ENCODE data around the gene IZUMO4.
A peak's percentile ranks its signal among the peaks of the same experiment; 100 is the strongest.
"Not testable (repeated sequence)": the region's sequence is repeated elsewhere in the genome, so short reads cannot be mapped to it uniquely, and the experiment has no call there.

The IZUMO4 gene

GRCh38 chr19:2081873-2082810 is 14.6 kb upstream of the IZUMO4 start:
- DNase-seq (ENCODE audit: low read depth, low spot score) = no peak

- DNase-seq (ENCODE audit: low read depth, low spot score) = no peak
Observed at GRCh38 chr19:2083174-2083854, 13.4 kb upstream of the IZUMO4 start.

- DNase-seq (ENCODE audit: low read depth, low spot score) = no peak
Observed at GRCh38 chr19:2084993-2085720, 11.6 kb upstream of the IZUMO4 start.

GRCh38 chr19:2086695-2087620 is 9.8 kb upstream of the IZUMO4 start:
- DNase-seq (ENCODE audit: low read depth, low spot score) = not testable (repeated sequence)

GRCh38 chr19:2087621-2088100 is 9.1 kb upstream of the IZUMO4 start:
- DNase-seq (ENCODE audit: low read depth, low spot score) = no peak

- DNase-seq (ENCODE audit: low read depth, low spot score) = no peak
Observed at GRCh38 chr19:2089001-2089711, 7.6 kb upstream of the IZUMO4 start.

GRCh38 chr19:2089727-2090053 is 7.0 kb upstream of the IZUMO4 start:
- no peak for DNase-seq (ENCODE audit: low read depth, low spot score)

- not testable (repeated sequence) for DNase-seq (ENCODE audit: low read depth, low spot score)
Observed at GRCh38 chr19:2091926-2092525, 4.7 kb upstream of the IZUMO4 start.

- peak; percentile 85 for DNase-seq (ENCODE audit: low read depth, low spot score)
Observed at GRCh38 chr19:2096034-2096479, 658 bp upstream of the IZUMO4 start, which contains the start of gene MOB3A. MOB3A (minus strand) TSS chr19:2096326; CDS start chr19:2078560, 17,766 bp downstream.

- no peak for DNase-seq (ENCODE audit: low read depth, low spot score)
Observed at GRCh38 chr19:2097203-2097885, 629 bp downstream of the IZUMO4 start.

GRCh38 chr19:2097886-2098327 is 1.2 kb downstream of the IZUMO4 start:
- DNase-seq (ENCODE audit: low read depth, low spot score) = no peak

- DNase-seq (ENCODE audit: low read depth, low spot score) = no peak
Observed at GRCh38 chr19:2099054-2099501, 2.4 kb downstream of the IZUMO4 start.

GRCh38 chr19:2099937-2100718 is 3.4 kb downstream of the IZUMO4 start:
- DNase-seq (ENCODE audit: low read depth, low spot score) = no peak

GRCh38 chr19:2100719-2101061 is 4.0 kb downstream of the IZUMO4 start:
- DNase-seq (ENCODE audit: low read depth, low spot score) = no peak

- DNase-seq (ENCODE audit: low read depth, low spot score) = no peak
Observed at GRCh38 chr19:2101417-2102335, 5.0 kb downstream of the IZUMO4 start.

GRCh38 chr19:2103045-2103707 is 6.5 kb downstream of the IZUMO4 start:
- DNase-seq (ENCODE audit: low read depth, low spot score) = no peak

Data from smooth muscle cell of the brain vasculature (primary cell).